A673 (cell line): ENCODE results near the gene AWAT1. TPM values are rescaled to one million over a fixed set of nuclear protein-coding genes. Genes with fewer than 3 reads are reported as not detected.

ENCODE experiments used
- BruUV-seq: library from RNA; stranded (reverse); fragments of 400-500 nt; replicated peaks from 2 replicates; lab custom pipeline; 2021; lab: Mats Ljungman, UMichigan
- CTCF ChIA-PET: fragments of 300-600 bp; sonication (Branson Sonifier 250); formaldehyde crosslinking; loops from one replicate; lab custom pipeline; 2022; ENCODE audit warnings: antibody characterized with exemption; lab: Charles Lee
- POLR2A ChIA-PET: fragments of 300-600 bp; sonication (Branson Sonifier 250); formaldehyde crosslinking; loops from one replicate; lab custom pipeline; 2022; ENCODE audit warnings: antibody characterized with exemption; ENCODE audit not compliant: low non-redundant PET; lab: Charles Lee
- DNase-seq: peaks from one replicate; pipeline ENCODE4 v3.0.0-alpha.2; 2015; ENCODE audit warnings: low spot score
- H3K27ac ChIP-seq: fragments of 200-600 bp; sonication (generic); 2 replicates; pipeline ENCODE4 v1.5.1; 2016; ENCODE audit warnings: mixed run types, low read depth, mild to moderate bottlenecking, mixed read lengths, antibody characterized with exemption, low read length; ENCODE audit not compliant: poor library complexity, severe bottlenecking
- H3K27me3 ChIP-seq: fragments of 200-600 bp; sonication (generic); replicated peaks from 2 replicates; pipeline ENCODE4 v1.6.1; 2017; ENCODE audit warnings: mixed run types, low read depth, mild to moderate bottlenecking, mixed read lengths, antibody characterized with exemption, low read length; ENCODE audit not compliant: insufficient read depth, poor library complexity
- H3K36me3 ChIP-seq: fragments of 200-600 bp; sonication (generic); 2 replicates; pipeline ENCODE4 v1.6.1; 2016; ENCODE audit warnings: mixed run types, mild to moderate bottlenecking, mixed read lengths, antibody characterized with exemption, low read length; ENCODE audit not compliant: insufficient read depth, poor library complexity, severe bottlenecking
- H3K4me1 ChIP-seq: fragments of 200-600 bp; sonication (generic); 2 replicates; pipeline ENCODE4 v1.6.1; 2017; ENCODE audit warnings: mixed run types, mild to moderate bottlenecking, mixed read lengths, antibody characterized with exemption, low read length; ENCODE audit not compliant: insufficient read depth, poor library complexity, severe bottlenecking
- H3K4me3 ChIP-seq: fragments of 200-600 bp; sonication (generic); 2 replicates; pipeline ENCODE4 v1.5.1; 2016; ENCODE audit warnings: low read depth, mixed run types, mild to moderate bottlenecking, mixed read lengths, low read length; ENCODE audit not compliant: poor library complexity, severe bottlenecking
- H3K9me3 ChIP-seq: fragments of 200-600 bp; sonication (generic); 2 replicates; pipeline ENCODE4 v1.6.1; 2016; ENCODE audit warnings: mixed run types, low read depth, mild to moderate bottlenecking, mixed read lengths, antibody characterized with exemption, low read length; ENCODE audit not compliant: poor library complexity, severe bottlenecking
- EZH2 ChIP-seq: fragments of 200-600 bp; sonication (generic); IDR thresholded peaks from 2 replicates; pipeline ENCODE4 v1.6.1; 2017; ENCODE audit warnings: borderline replicate concordance, low read depth, mild to moderate bottlenecking, mixed read lengths, antibody characterized with exemption, low read length; ENCODE audit not compliant: poor library complexity, severe bottlenecking
- intact Hi-C: fragments of 100-400 bp; cut with micrococcal nuclease; formaldehyde crosslinking; loops from one replicate; pipeline ENCODE4 v1.10.0; 2022; ENCODE audit not compliant: unreplicated experiment
- total RNA-seq: library from RNA; stranded (reverse); gene quantifications from 2 replicates; pipeline ENCODE4 v1.2.3, GENCODE V29; 2021
- TF ChIP-seq, protein P1 (sequence below): fragments of 300-800, 200-600 bp; sonication (generic); conservative IDR thresholded peaks from 2 replicates; pipeline ENCODE4 v1.5.1; 2017; ENCODE audit warnings: low read depth, mild to moderate bottlenecking, antibody characterized with exemption, low read length, moderate library complexity, mixed read lengths

Gene AWAT1
- total RNA-seq, 1 experiment from 2014 or later, result not detected

- CTCF ChIA-PET, result no interaction called here
- no TSS peak for BruUV-seq
- no peak for DNase-seq
These were observed 12.8 kb downstream of the AWAT1 start for GRCh38 chrX:70247252-70247651.

DNA sequence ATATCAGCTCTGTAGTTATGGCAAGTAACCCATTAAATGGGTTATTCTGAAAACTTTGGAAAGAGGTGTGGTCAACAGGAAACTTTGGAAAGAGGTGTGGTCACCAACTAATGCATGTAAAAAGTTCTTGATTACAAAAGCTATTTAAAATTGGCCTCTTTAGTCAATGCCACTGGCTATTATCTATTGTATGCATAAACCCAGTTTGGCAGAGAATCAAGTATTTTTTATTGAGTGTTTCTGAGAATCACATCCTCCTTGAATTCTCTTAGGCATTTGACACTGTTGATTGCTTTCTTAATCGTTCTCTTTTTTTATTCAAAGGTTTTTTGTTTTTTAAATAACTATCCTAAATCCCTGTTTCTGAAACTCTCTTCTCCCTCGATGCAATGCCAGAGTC, 18.0 kb downstream of the AWAT1 start:
- no peaks in the 10 kb centered on the region for H3K36me3 ChIP-seq
- no peak overlapping the region for H3K27ac ChIP-seq
- no peaks in the 10 kb centered on the region for H3K9me3 ChIP-seq
- CTCF ChIA-PET, result no interaction called here
- no peak for DNase-seq
- no TSS peak for BruUV-seq
- peaks cover 5% of the 10 kb centered on the region for H3K27me3 ChIP-seq
- no peaks in the 10 kb centered on the region for H3K4me1 ChIP-seq
- TF ChIP-seq EZH2, result no peak
- TF ChIP-seq, protein P1, sequence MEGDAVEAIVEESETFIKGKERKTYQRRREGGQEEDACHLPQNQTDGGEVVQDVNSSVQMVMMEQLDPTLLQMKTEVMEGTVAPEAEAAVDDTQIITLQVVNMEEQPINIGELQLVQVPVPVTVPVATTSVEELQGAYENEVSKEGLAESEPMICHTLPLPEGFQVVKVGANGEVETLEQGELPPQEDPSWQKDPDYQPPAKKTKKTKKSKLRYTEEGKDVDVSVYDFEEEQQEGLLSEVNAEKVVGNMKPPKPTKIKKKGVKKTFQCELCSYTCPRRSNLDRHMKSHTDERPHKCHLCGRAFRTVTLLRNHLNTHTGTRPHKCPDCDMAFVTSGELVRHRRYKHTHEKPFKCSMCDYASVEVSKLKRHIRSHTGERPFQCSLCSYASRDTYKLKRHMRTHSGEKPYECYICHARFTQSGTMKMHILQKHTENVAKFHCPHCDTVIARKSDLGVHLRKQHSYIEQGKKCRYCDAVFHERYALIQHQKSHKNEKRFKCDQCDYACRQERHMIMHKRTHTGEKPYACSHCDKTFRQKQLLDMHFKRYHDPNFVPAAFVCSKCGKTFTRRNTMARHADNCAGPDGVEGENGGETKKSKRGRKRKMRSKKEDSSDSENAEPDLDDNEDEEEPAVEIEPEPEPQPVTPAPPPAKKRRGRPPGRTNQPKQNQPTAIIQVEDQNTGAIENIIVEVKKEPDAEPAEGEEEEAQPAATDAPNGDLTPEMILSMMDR, result no peak
- POLR2A ChIA-PET, result no interaction called here
- no peak overlapping the region for H3K4me3 ChIP-seq
- intact Hi-C loops, result no loop called here

More at GRCh38 chrX:70247252-70247651, 12.8 kb downstream of the AWAT1 start:
- Histone ChIP-seq H3K4me3 (no peak overlapping the region), H3K36me3 (no peaks in the 10 kb centered on the region), H3K4me1 (no peaks in the 10 kb centered on the region), H3K27me3 (peaks cover 9% of the 10 kb centered on the region), H3K27ac (no peak overlapping the region), H3K9me3 (no peaks in the 10 kb centered on the region)
- intact Hi-C loops, result no loop called here
- POLR2A ChIA-PET, result no interaction called here
- TF ChIP-seq, protein P1, result no peak
- no peak for TF ChIP-seq EZH2

DNA sequence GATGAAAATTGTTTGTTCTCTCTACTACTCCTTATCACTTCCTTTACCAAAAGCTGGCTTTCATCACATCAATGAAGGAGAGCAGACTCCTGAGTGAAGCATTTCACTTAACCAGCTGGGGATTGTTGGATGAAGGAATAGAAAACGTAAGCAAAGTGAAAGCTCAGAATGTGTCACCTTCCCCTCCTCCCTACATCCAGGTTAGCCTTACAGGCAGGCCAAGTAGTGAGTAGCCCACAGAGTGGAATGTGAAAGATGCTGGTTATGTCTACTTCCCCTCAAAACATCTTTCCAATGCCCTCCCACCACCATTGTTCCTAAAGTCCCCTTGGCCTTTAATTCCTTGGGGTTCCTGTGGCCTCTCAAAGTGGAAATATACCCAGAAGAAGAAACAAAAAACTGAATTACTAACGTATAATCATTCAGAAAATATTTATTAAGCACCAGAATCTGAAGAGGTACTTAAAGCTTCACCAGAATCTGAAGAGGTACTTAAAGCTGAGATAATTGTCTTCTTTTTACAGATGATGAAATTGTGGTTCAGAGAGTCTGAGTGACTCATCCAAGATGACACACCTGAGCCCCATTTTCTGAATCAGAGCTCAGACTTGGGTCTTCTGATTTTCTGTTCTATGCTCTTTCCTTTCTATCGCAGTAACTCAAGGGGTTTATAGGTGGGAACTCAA, 19.1 kb downstream of the AWAT1 start:
- Histone ChIP-seq H3K9me3 (no peaks in the 10 kb centered on the region), H3K4me1 (no peaks in the 10 kb centered on the region), H3K27me3 (peaks cover 5% of the 10 kb centered on the region), H3K36me3 (no peaks in the 10 kb centered on the region), H3K4me3 (no peak overlapping the region), H3K27ac (no peak overlapping the region)
- ChIA-PET CTCF (no interaction called here), POLR2A (interaction anchor here (0.6 kb wide), 1 partner anchor 594 kb away, joined by 3 read pairs; no protein-coding TSS in a partner anchor)
- BruUV-seq, result no TSS peak
- intact Hi-C loops, result no loop called here
- TF ChIP-seq, protein P1, result no peak
- TF ChIP-seq EZH2, result no peak
- no peak for DNase-seq
